Measurements from ENCODE around the gene HGF.

HGF gene

DNA sequence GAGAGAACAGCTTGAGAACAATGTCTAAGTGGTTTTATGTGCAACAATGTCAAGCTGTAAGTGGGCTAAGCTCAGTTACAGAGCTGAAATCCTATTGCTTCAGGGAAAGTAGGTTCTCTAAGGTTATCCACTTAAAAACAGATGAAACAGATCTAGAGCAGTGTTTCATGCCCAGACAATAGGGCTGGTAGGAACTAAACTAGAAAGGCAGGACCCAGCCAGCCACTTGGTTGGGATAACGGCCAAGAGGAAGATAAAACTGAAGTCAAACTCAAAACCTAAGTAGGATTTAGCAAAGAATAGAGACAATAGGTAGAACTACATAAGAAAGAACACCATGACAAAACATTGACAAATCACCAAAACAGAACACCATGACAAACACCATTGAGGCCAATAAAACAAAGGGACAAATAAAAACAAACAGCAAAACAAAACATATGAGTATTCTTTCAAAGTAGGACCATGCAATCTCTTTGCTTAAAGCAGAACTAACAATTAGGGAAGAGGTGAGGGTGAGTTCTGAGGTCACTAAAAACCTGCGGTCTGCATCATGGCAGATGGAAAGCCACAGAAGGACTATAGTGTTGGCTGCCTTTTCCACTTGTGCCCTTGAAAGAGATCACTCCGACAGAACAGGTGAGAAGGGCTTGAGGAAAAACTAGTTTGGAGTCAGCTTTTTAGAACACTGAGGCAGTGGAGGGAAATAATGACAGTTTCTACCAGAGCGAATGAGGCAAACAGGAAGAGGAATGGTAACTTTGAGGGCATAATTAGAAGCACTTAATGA lies 81.0 kb downstream of the HGF start:
- H3K4me3 ChIP-seq (ENCODE audit: low read length, poor library complexity, severe bottlenecking): no peak overlapping the region
- H3K36me3 ChIP-seq (ENCODE audit: insufficient read depth, low read length): no peaks in the 10 kb centered on the region
- no peak overlapping the region for H2AFZ ChIP-seq (ENCODE audit: low read length)
- H3K4me1 ChIP-seq (ENCODE audit: insufficient read depth, low read length, poor library complexity, severe bottlenecking): no peaks in the 10 kb centered on the region
- H3K9me3 ChIP-seq (ENCODE audit: insufficient read depth, low read depth, low read length): no peaks in the 10 kb centered on the region
- TF ChIP-seq EZH2phosphoT487 (IDR thresholded peaks at IDR 0.05; ENCODE audit: borderline replicate concordance): no peak
- TF ChIP-seq, protein P1, sequence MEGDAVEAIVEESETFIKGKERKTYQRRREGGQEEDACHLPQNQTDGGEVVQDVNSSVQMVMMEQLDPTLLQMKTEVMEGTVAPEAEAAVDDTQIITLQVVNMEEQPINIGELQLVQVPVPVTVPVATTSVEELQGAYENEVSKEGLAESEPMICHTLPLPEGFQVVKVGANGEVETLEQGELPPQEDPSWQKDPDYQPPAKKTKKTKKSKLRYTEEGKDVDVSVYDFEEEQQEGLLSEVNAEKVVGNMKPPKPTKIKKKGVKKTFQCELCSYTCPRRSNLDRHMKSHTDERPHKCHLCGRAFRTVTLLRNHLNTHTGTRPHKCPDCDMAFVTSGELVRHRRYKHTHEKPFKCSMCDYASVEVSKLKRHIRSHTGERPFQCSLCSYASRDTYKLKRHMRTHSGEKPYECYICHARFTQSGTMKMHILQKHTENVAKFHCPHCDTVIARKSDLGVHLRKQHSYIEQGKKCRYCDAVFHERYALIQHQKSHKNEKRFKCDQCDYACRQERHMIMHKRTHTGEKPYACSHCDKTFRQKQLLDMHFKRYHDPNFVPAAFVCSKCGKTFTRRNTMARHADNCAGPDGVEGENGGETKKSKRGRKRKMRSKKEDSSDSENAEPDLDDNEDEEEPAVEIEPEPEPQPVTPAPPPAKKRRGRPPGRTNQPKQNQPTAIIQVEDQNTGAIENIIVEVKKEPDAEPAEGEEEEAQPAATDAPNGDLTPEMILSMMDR (conservative IDR thresholded peaks at IDR 0.05; ENCODE audit: low read length): no peak
- no peak overlapping the region for H3K4me2 ChIP-seq (ENCODE audit: low read depth, low read length, poor library complexity, severe bottlenecking)
- no peaks in the 10 kb centered on the region for H3K9me2 ChIP-seq (replicated peaks; ENCODE audit: low read depth, low read length)
- no peaks in the 10 kb centered on the region for H3K79me2 ChIP-seq (ENCODE audit: insufficient read depth, low read length)
- no peak overlapping the region for H3K9ac ChIP-seq (ENCODE audit: low read depth, low read length, poor library complexity, severe bottlenecking)
- H4K20me1 ChIP-seq (ENCODE audit: insufficient read depth, low read length, poor library complexity, severe bottlenecking): no peaks in the 10 kb centered on the region
- H3F3A ChIP-seq (ENCODE audit: low read depth): no peaks in the 10 kb centered on the region
- H3K27me3 ChIP-seq (ENCODE audit: insufficient read depth, low read length, poor library complexity, severe bottlenecking): no peaks in the 10 kb centered on the region

DNA sequence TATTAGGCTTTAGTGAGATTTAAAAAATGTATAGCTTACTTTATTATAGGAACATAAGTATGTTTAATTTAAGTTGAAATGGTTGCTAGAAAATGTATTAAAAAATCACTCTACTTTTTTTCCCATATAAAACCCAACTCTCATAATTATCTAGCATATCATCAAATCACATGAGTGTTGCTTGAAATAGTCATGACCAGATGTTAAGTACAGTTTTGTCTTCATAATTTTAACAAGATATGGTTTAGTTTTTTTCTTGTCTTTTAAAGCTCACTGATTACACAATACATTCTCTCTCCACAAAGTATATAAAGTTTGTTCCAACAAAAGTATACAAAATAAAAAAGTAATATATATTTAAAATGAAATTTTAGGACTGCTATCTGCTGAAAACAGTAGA lies 82.8 kb downstream of the HGF start:
- Histone ChIP-seq H3K79me2 (ENCODE audit: insufficient read depth, low read length) (no peaks in the 10 kb centered on the region), H3K4me2 (ENCODE audit: low read depth, low read length, poor library complexity, severe bottlenecking) (no peak overlapping the region), H3K4me3 (ENCODE audit: low read length, poor library complexity, severe bottlenecking) (no peak overlapping the region), H2AFZ (ENCODE audit: low read length) (no peak overlapping the region), H3K9me3 (ENCODE audit: insufficient read depth, low read depth, low read length) (no peaks in the 10 kb centered on the region), H3K36me3 (ENCODE audit: insufficient read depth, low read length) (no peaks in the 10 kb centered on the region), H3K4me1 (ENCODE audit: insufficient read depth, low read length, poor library complexity, severe bottlenecking) (no peaks in the 10 kb centered on the region), H3K9ac (ENCODE audit: low read depth, low read length, poor library complexity, severe bottlenecking) (no peak overlapping the region), H3K27me3 (ENCODE audit: insufficient read depth, low read length, poor library complexity, severe bottlenecking) (no peaks in the 10 kb centered on the region), H3F3A (ENCODE audit: low read depth) (no peaks in the 10 kb centered on the region), H3K9me2 (replicated peaks; ENCODE audit: low read depth, low read length) (no peaks in the 10 kb centered on the region), H4K20me1 (ENCODE audit: insufficient read depth, low read length, poor library complexity, severe bottlenecking) (no peaks in the 10 kb centered on the region)
- no peak for TF ChIP-seq EZH2phosphoT487 (IDR thresholded peaks at IDR 0.05; ENCODE audit: borderline replicate concordance)
- TF ChIP-seq, protein P1 (conservative IDR thresholded peaks at IDR 0.05; ENCODE audit: low read length): no peak

DNA sequence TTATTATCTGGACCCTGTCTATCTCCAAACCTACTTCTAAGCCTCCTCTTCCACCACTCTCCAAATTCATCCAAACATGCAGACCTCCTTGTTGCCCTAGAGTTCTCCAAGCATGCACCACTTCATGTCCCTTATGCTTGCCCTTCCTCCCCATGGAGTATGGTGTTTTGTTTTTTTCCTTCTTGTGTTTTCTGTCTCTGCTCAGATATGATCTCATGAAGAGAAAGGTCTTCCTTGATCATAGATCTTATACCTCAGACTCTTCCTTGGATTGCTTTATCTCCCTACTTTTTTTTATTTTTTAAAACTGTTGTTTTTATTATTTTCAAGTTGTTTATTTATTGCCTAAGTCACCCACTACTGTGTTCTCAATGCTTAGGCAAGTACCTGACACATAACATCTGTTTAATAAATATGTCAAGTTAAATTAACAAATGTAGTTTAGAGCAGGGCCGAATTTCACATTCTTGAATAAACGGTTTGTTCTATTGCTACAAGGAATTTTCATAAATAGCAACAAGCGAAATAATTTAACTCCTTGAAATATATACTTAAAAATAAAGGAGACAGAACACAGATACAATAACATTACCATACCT lies 84.5 kb downstream of the HGF start:
- Histone ChIP-seq H3K9ac (ENCODE audit: low read depth, low read length, poor library complexity, severe bottlenecking) (no peak overlapping the region), H3K4me2 (ENCODE audit: low read depth, low read length, poor library complexity, severe bottlenecking) (no peak overlapping the region), H3K4me1 (ENCODE audit: insufficient read depth, low read length, poor library complexity, severe bottlenecking) (no peaks in the 10 kb centered on the region), H3K27me3 (ENCODE audit: insufficient read depth, low read length, poor library complexity, severe bottlenecking) (no peaks in the 10 kb centered on the region), H3K9me2 (replicated peaks; ENCODE audit: low read depth, low read length) (no peaks in the 10 kb centered on the region), H3F3A (ENCODE audit: low read depth) (no peaks in the 10 kb centered on the region), H4K20me1 (ENCODE audit: insufficient read depth, low read length, poor library complexity, severe bottlenecking) (no peaks in the 10 kb centered on the region), H3K9me3 (ENCODE audit: insufficient read depth, low read depth, low read length) (no peaks in the 10 kb centered on the region), H3K36me3 (ENCODE audit: insufficient read depth, low read length) (no peaks in the 10 kb centered on the region), H2AFZ (ENCODE audit: low read length) (no peak overlapping the region), H3K79me2 (ENCODE audit: insufficient read depth, low read length) (no peaks in the 10 kb centered on the region), H3K4me3 (ENCODE audit: low read length, poor library complexity, severe bottlenecking) (no peak overlapping the region)
- TF ChIP-seq EZH2phosphoT487 (IDR thresholded peaks at IDR 0.05; ENCODE audit: borderline replicate concordance): no peak
- TF ChIP-seq, protein P1 (conservative IDR thresholded peaks at IDR 0.05; ENCODE audit: low read length): no peak

Data from Loucy (cell line).